HepG2 (cell line): Measurements from ENCODE around the gene PHLDB1.

ENCODE experiments used
- CTCF ChIP-seq: sonication (generic); formaldehyde crosslinking; IDR thresholded peaks from 2 replicates; pipeline ENCODE4 v1.5.0; 2020; ENCODE audit warnings: mild to moderate bottlenecking, missing genetic modification reagents, moderate library complexity
- EZH2 ChIP-seq: conservative IDR thresholded peaks from 2 replicates; pipeline ENCODE4 v1.6.1; 2012; ENCODE audit warnings: mild to moderate bottlenecking, low read depth, low read length, moderate library complexity
- FOXP1 ChIP-seq, 2 experiments: fragments of 450-650 bp in 1 of 2; IDR thresholded peaks; 2 replicates each; pipeline ENCODE4 v1.6.1; 2017 to 2018; ENCODE audit warnings: antibody characterized with exemption in 1 of 2
- GATAD2A ChIP-seq: IDR thresholded peaks from 2 replicates; pipeline ENCODE4 v1.6.1; 2016
- NFYB ChIP-seq: sonication (generic); formaldehyde crosslinking; IDR thresholded peaks from 2 replicates; pipeline ENCODE4 v1.4.0; 2020; ENCODE audit warnings: missing genetic modification reagents
- POLR2A ChIP-seq, 2 experiments: IDR thresholded peaks; 2 replicates each; pipeline ENCODE4 v1.6.1; 2011; ENCODE audit warnings: low read depth in 2 of 2, low read length in 2 of 2, mild to moderate bottlenecking in 1 of 2, moderate library complexity in 1 of 2; ENCODE audit not compliant: insufficient read depth in 1 of 2
- POLR2AphosphoS5 ChIP-seq: IDR thresholded peaks from 2 replicates; pipeline ENCODE4 v1.6.1; 2012; ENCODE audit warnings: low read depth, low read length
- ZBTB4 ChIP-seq: sonication (generic); formaldehyde crosslinking; IDR thresholded peaks from 2 replicates; pipeline ENCODE4 v1.4.0; 2020; ENCODE audit warnings: missing genetic modification reagents, mild to moderate bottlenecking, borderline replicate concordance
- ZKSCAN8 ChIP-seq: IDR thresholded peaks from 2 replicates; pipeline ENCODE4 v1.6.1; 2016; ENCODE audit warnings: borderline replicate concordance, missing genetic modification reagents, missing compliant biosample characterization
- ZNF570 ChIP-seq: sonication (generic); formaldehyde crosslinking; IDR thresholded peaks from 2 replicates; pipeline ENCODE4 v1.4.0; 2020; ENCODE audit warnings: mild to moderate bottlenecking, missing genetic modification reagents, borderline replicate concordance
- ZSCAN29 ChIP-seq: sonication (generic); formaldehyde crosslinking; conservative IDR thresholded peaks from 2 replicates; pipeline ENCODE4 v1.4.0; 2020; ENCODE audit warnings: mild to moderate bottlenecking, missing genetic modification reagents

- TF ChIP-seq CTCF: no peak
- TF ChIP-seq EZH2: no peak
- no peak for TF ChIP-seq GATAD2A (CRISPR knock-in tag)
- no peak for TF ChIP-seq POLR2AphosphoS5
- TF ChIP-seq ZKSCAN8: no peak
- no peak for TF ChIP-seq ZBTB4 (CRISPR knock-in tag)
- no peak for TF ChIP-seq FOXP1 (IDR thresholded peaks at IDR 0.05)
- TF ChIP-seq FOXP1 (CRISPR knock-in tag; IDR thresholded peaks at IDR 0.05): no peak
- TF ChIP-seq ZSCAN29 (CRISPR knock-in tag): no peak
- no peak for TF ChIP-seq POLR2A (IDR thresholded peaks at IDR 0.05; ENCODE audit: insufficient read depth in 1 of 2, low read depth in 2 of 2, low read length in 2 of 2)
- TF ChIP-seq NFYB (CRISPR knock-in tag): no peak
- no peak for TF ChIP-seq ZNF570 (CRISPR knock-in tag)
Observed at GRCh38 chr11:118633979-118634378, 26.6 kb downstream of the PHLDB1 start.
